ENCODE data around the gene OBSL1. TPM values are rescaled to one million over a fixed set of nuclear protein-coding genes. Genes with fewer than 3 reads are reported as not detected.

OBSL1 gene
- total RNA-seq, 1 experiment from 2014 or later, result 56.2 TPM

GRCh38 chr2:219593154-219593553, 21.8 kb upstream of the OBSL1 start:
- peaks cover 12% of the 10 kb centered on the region for H3K36me3 Mint-ChIP-seq (ENCODE audit: insufficient read depth, unreplicated experiment)
- H3K4me1 ChIP-seq, result peaks cover 18% of the 10 kb centered on the region

GRCh38 chr2:219592736-219593135, 21.4 kb upstream of the OBSL1 start:
- ChIA-PET CTCF (no interaction called here), POLR2A (no interaction called here)
- Histone ChIP-seq H3K9me3 (no peaks in the 10 kb centered on the region), H3K36me3 (ENCODE audit: control insufficient read depth, insufficient read depth, low read length) (no peaks in the 10 kb centered on the region), H3K4me3 (ENCODE audit: low read depth, low read length) (no peak overlapping the region), H3K4me1 (peaks cover 18% of the 10 kb centered on the region), H3K27me3 (replicated peaks; ENCODE audit: control insufficient read depth, insufficient read depth, low read length) (no peaks in the 10 kb centered on the region)
- H3K27me3 Mint-ChIP-seq (ENCODE audit: insufficient read depth, unreplicated experiment), result peaks cover 2% of the 10 kb centered on the region
- no peak for DNase-seq
- peaks cover 8% of the 10 kb centered on the region for H3K36me3 Mint-ChIP-seq (ENCODE audit: insufficient read depth, unreplicated experiment)
- H3K9me3 Mint-ChIP-seq (ENCODE audit: unreplicated experiment), result no peaks in the 10 kb centered on the region
- no peaks in the 10 kb centered on the region for H3K4me1 Mint-ChIP-seq (ENCODE audit: low read depth, unreplicated experiment)
- no TSS peak for BruUV-seq (replicated peaks)
- intact Hi-C loops (cut with micrococcal nuclease; ENCODE audit: unreplicated experiment), result no loop called here
- H3K27ac Mint-ChIP-seq (ENCODE audit: unreplicated experiment), result no peak overlapping the region
- H3K4me3 Mint-ChIP-seq (ENCODE audit: unreplicated experiment), result no peak overlapping the region
- TF ChIP-seq CTCF (IDR thresholded peaks at IDR 0.05; ENCODE audit: insufficient read depth in 1 of 2, low read depth in 1 of 2, low read length in 1 of 2, severe bottlenecking in 1 of 2, unreplicated experiment in 1 of 2), result no peak

More at GRCh38 chr2:219593154-219593553, 21.8 kb upstream of the OBSL1 start:
- H3K4me3 ChIP-seq (ENCODE audit: low read depth, low read length), result no peak overlapping the region
- H3K9me3 ChIP-seq, result no peaks in the 10 kb centered on the region
- no peak for TF ChIP-seq CTCF (IDR thresholded peaks at IDR 0.05; ENCODE audit: insufficient read depth in 1 of 2, low read depth in 1 of 2, low read length in 1 of 2, severe bottlenecking in 1 of 2, unreplicated experiment in 1 of 2)
- BruUV-seq (replicated peaks), result no TSS peak
- H3K36me3 ChIP-seq (ENCODE audit: control insufficient read depth, insufficient read depth, low read length), result no peaks in the 10 kb centered on the region
- intact Hi-C loops (cut with micrococcal nuclease; ENCODE audit: unreplicated experiment), result no loop called here
- no peak overlapping the region for H3K4me3 Mint-ChIP-seq (ENCODE audit: unreplicated experiment)
- no peaks in the 10 kb centered on the region for H3K4me1 Mint-ChIP-seq (ENCODE audit: low read depth, unreplicated experiment)
- CTCF ChIA-PET, result no interaction called here
- DNase-seq, result no peak
- H3K27me3 Mint-ChIP-seq (ENCODE audit: insufficient read depth, unreplicated experiment), result peaks cover 2% of the 10 kb centered on the region
- no peaks in the 10 kb centered on the region for H3K27me3 ChIP-seq (replicated peaks; ENCODE audit: control insufficient read depth, insufficient read depth, low read length)
- H3K9me3 Mint-ChIP-seq (ENCODE audit: unreplicated experiment), result no peaks in the 10 kb centered on the region
- no peak overlapping the region for H3K27ac Mint-ChIP-seq (ENCODE audit: unreplicated experiment)
- POLR2A ChIA-PET, result no interaction called here

GRCh38 chr2:219591091-219591490, 19.8 kb upstream of the OBSL1 start:
- BruUV-seq (replicated peaks), result no TSS peak
- Histone ChIP-seq H3K27me3 (replicated peaks; ENCODE audit: control insufficient read depth, insufficient read depth, low read length) (no peaks in the 10 kb centered on the region), H3K9me3 (no peaks in the 10 kb centered on the region), H3K4me3 (ENCODE audit: low read depth, low read length) (no peak overlapping the region), H3K4me1 (peaks cover 9% of the 10 kb centered on the region), H3K36me3 (ENCODE audit: control insufficient read depth, insufficient read depth, low read length) (no peaks in the 10 kb centered on the region)
- no peak overlapping the region for H3K27ac Mint-ChIP-seq (ENCODE audit: unreplicated experiment)
- DNase-seq, result no peak
- no peaks in the 10 kb centered on the region for H3K36me3 Mint-ChIP-seq (ENCODE audit: insufficient read depth, unreplicated experiment)
- CTCF ChIA-PET, result interaction anchor here (0.6 kb wide), 1 partner anchor 315 kb away, joined by 5 read pairs; no protein-coding TSS in a partner anchor
- intact Hi-C loops (cut with micrococcal nuclease; ENCODE audit: unreplicated experiment), result no loop called here
- no peak for TF ChIP-seq CTCF (IDR thresholded peaks at IDR 0.05; ENCODE audit: insufficient read depth in 1 of 2, low read depth in 1 of 2, low read length in 1 of 2, severe bottlenecking in 1 of 2, unreplicated experiment in 1 of 2)
- H3K27me3 Mint-ChIP-seq (ENCODE audit: insufficient read depth, unreplicated experiment), result peaks cover 3% of the 10 kb centered on the region
- H3K9me3 Mint-ChIP-seq (ENCODE audit: unreplicated experiment), result no peaks in the 10 kb centered on the region
- H3K4me3 Mint-ChIP-seq (ENCODE audit: unreplicated experiment), result no peak overlapping the region
- POLR2A ChIA-PET, result no interaction called here
- no peaks in the 10 kb centered on the region for H3K4me1 Mint-ChIP-seq (ENCODE audit: low read depth, unreplicated experiment)

Measured in Caco-2 (cell line).